Measurements from ENCODE around the gene TTBK2.

TTBK2 gene

DNA sequence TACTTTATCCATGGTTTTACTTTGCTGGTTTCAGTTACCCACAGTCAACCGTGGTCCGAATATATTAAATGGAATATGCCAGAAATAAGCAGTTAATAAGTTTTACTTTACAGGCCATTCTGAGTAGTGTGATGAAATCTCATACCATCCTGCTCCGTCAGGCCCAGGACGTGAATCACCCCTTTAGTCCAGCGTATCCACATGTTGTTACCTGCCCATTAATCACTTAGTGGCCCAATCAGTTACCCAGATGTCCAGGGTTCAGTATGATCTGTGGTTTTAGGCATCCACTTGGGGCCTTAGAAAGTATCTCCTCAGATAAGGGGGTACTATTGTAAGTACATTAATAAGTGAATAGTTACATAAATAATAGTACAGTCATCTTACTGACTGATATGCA lies 88.0 kb downstream of the TTBK2 start:
- TF ChIP-seq, protein P1, sequence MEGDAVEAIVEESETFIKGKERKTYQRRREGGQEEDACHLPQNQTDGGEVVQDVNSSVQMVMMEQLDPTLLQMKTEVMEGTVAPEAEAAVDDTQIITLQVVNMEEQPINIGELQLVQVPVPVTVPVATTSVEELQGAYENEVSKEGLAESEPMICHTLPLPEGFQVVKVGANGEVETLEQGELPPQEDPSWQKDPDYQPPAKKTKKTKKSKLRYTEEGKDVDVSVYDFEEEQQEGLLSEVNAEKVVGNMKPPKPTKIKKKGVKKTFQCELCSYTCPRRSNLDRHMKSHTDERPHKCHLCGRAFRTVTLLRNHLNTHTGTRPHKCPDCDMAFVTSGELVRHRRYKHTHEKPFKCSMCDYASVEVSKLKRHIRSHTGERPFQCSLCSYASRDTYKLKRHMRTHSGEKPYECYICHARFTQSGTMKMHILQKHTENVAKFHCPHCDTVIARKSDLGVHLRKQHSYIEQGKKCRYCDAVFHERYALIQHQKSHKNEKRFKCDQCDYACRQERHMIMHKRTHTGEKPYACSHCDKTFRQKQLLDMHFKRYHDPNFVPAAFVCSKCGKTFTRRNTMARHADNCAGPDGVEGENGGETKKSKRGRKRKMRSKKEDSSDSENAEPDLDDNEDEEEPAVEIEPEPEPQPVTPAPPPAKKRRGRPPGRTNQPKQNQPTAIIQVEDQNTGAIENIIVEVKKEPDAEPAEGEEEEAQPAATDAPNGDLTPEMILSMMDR (IDR thresholded peaks at IDR 0.05; ENCODE audit: insufficient read depth, low read length, poor library complexity, severe bottlenecking) = no peak
- Histone ChIP-seq H3K36me3 (ENCODE audit: control insufficient read depth, insufficient read depth, low read length) (no peaks in the 10 kb centered on the region), H3K27me3 (replicated peaks; ENCODE audit: control insufficient read depth, insufficient read depth, low read length) (no peaks in the 10 kb centered on the region), H3K4me3 (replicated peaks; ENCODE audit: low read depth, low read length) (no peak overlapping the region)
- no peak for DNase-seq (ENCODE audit: extremely low read depth, insufficient read length)

DNA sequence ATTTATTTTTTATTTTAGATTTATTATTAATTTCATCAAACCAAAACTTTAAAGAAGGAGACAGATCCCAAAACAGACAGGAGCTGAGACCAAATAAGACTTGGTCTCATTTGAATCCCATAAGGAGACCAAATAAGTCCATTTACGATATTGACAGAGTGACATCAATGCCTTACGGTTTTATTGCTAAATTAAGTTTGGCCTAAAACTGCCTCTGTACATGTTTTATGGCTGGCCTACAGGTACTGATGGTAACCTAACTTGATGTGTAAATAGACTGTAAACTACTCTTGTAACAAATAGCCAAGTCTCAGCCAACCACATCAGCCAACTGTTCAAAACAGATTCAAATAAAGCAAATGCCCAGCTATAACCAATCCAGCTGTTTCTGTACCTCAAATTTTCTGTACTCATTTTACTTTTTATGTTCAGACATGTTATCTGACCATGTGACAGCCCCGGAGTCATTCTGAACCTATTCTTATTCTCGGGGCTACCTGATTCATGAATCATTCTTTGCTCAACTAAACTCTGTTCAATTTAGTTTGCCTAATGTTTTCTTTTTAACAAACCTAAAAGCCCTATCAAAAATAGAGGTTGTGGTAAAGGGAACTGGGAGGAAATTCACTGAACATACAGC lies 94.2 kb downstream of the TTBK2 start:
- Histone ChIP-seq H3K27me3 (replicated peaks; ENCODE audit: control insufficient read depth, insufficient read depth, low read length) (no peaks in the 10 kb centered on the region), H3K4me3 (replicated peaks; ENCODE audit: low read depth, low read length) (no peak overlapping the region), H3K36me3 (ENCODE audit: control insufficient read depth, insufficient read depth, low read length) (no peaks in the 10 kb centered on the region)
- TF ChIP-seq, protein P1 (IDR thresholded peaks at IDR 0.05; ENCODE audit: insufficient read depth, low read length, poor library complexity, severe bottlenecking) = no peak
- no peak for DNase-seq (ENCODE audit: extremely low read depth, insufficient read length)

DNA sequence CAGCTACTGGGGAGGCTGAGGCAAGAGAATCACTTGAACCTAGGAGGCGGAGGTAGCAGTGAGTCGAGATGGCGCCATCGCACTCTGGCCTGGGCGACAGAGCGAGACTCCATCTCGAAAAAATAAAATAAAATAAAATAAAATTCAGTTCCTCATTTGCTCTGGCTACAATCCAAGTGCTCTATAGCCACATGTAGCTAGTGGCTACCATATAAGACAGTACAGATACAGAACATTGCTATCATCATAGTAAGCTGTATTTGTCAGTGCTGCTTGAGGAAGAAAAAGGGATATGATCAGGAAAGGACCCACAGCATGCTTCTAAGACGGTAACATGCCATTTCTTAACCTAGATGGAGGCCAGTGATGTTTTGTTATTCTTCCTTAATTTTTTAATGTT lies 95.0 kb downstream of the TTBK2 start:
- TF ChIP-seq, protein P1 (IDR thresholded peaks at IDR 0.05; ENCODE audit: insufficient read depth, low read length, poor library complexity, severe bottlenecking) = no peak
- Histone ChIP-seq H3K27me3 (replicated peaks; ENCODE audit: control insufficient read depth, insufficient read depth, low read length) (no peaks in the 10 kb centered on the region), H3K36me3 (ENCODE audit: control insufficient read depth, insufficient read depth, low read length) (no peaks in the 10 kb centered on the region), H3K4me3 (replicated peaks; ENCODE audit: low read depth, low read length) (no peak overlapping the region)
- DNase-seq (ENCODE audit: extremely low read depth, insufficient read length) = no peak

DNA sequence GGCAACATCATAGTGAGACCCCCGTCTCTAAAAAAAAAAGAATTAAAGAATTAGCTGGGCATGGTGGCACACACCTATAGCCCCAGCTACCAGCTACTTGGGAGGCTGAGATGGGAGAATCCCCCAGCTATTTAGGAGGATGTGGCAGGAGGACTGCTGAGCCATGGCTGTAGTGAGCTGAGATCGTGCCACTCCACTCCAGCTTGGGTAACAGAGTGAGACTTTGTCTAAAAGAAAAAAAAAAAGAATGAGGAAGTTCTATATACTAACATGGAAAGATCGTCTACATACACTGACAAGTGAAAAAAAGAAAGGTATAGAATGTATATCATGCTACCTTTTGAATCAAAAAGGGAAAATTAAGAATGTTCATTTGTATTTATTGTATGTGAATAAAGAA lies 99.8 kb downstream of the TTBK2 start:
- Histone ChIP-seq H3K4me3 (replicated peaks; ENCODE audit: low read depth, low read length) (no peak overlapping the region), H3K27me3 (replicated peaks; ENCODE audit: control insufficient read depth, insufficient read depth, low read length) (no peaks in the 10 kb centered on the region), H3K36me3 (ENCODE audit: control insufficient read depth, insufficient read depth, low read length) (no peaks in the 10 kb centered on the region)
- TF ChIP-seq, protein P1 (IDR thresholded peaks at IDR 0.05; ENCODE audit: insufficient read depth, low read length, poor library complexity, severe bottlenecking) = no peak
- DNase-seq (ENCODE audit: extremely low read depth, insufficient read length) = no peak

DNA sequence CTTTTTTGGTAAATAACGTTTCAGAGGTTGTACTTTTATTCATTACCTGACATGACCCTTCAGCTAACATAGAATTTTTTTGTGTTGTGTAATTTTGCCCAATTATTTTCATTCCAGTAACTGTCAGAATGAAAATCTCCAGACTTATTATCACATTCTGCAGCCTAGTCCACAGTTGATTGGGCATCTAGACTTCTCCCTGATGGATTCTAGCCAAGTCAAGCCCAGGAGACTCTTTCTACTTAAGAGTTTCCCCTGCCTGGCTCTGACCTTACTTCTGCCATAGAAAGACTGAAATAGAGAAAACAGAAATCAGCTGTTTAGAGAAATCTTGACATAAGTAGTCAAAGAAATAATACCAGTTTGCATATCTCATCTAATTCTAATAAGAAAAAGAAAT lies 100.8 kb downstream of the TTBK2 start:
- no peak for DNase-seq (ENCODE audit: extremely low read depth, insufficient read length)
- TF ChIP-seq, protein P1 (IDR thresholded peaks at IDR 0.05; ENCODE audit: insufficient read depth, low read length, poor library complexity, severe bottlenecking) = no peak
- no peaks in the 10 kb centered on the region for H3K27me3 ChIP-seq (replicated peaks; ENCODE audit: control insufficient read depth, insufficient read depth, low read length)
- no peaks in the 10 kb centered on the region for H3K36me3 ChIP-seq (ENCODE audit: control insufficient read depth, insufficient read depth, low read length)
- no peak overlapping the region for H3K4me3 ChIP-seq (replicated peaks; ENCODE audit: low read depth, low read length)

DNA sequence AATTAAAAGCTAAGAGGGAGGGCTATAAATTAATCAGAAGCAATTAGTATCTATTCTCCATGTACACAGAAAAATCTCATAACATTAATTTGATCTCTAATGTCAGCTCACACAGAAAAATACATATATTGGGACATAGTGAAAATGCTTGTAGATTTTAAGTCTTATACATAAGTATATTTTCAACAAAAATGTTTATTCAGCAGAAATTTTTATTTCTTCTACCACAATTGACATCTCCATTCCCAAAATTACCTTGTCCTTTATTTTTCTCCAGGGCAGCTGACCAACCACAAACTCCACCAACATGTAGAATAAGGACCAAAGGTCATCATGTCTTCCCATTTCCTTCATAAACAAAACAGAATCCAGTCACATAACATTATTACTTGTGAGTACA lies 109.1 kb downstream of the TTBK2 start:
- no peak overlapping the region for H3K4me3 ChIP-seq (replicated peaks; ENCODE audit: low read depth, low read length)
- DNase-seq (ENCODE audit: extremely low read depth, insufficient read length) = no peak

More for the DNA sequence above, 109.1 kb downstream of the TTBK2 start:
- no peaks in the 10 kb centered on the region; the same call in 1 of the 2 replicates for H3K36me3 ChIP-seq (ENCODE audit: control insufficient read depth, insufficient read depth, low read length)
- H3K27me3 ChIP-seq (replicated peaks; ENCODE audit: control insufficient read depth, insufficient read depth, low read length) = no peaks in the 10 kb centered on the region
- TF ChIP-seq, protein P1 (IDR thresholded peaks at IDR 0.05; ENCODE audit: insufficient read depth, low read length, poor library complexity, severe bottlenecking) = no peak
